H9 (cell line): ENCODE data around the gene NLRP1. TPM values are rescaled to one million over a fixed set of nuclear protein-coding genes. Genes with fewer than 3 reads are reported as not detected.

Experiments used
- DNase-seq: peaks from one replicate; pipeline ENCODE4 v3.0.0-alpha.2; 2017
- H2AFZ ChIP-seq: one replicate; pipeline ENCODE4 v1.6.1; 2013; ENCODE audit warnings: mild to moderate bottlenecking, low read length, control low read depth, moderate library complexity
- H2AK5ac ChIP-seq: 2 replicates; pipeline ENCODE4 v1.6.1; 2013; ENCODE audit warnings: low read length, control low read depth, mixed read lengths; ENCODE audit not compliant: insufficient read length
- H2BK120ac ChIP-seq: one replicate; pipeline ENCODE4 v1.6.1; 2013; ENCODE audit warnings: low read depth, mild to moderate bottlenecking, low read length, control low read depth, inconsistent platforms; ENCODE audit not compliant: poor library complexity, severe bottlenecking
- H2BK12ac ChIP-seq: 2 replicates; pipeline ENCODE4 v1.6.1; 2013; ENCODE audit warnings: low read length, control low read depth, mixed read lengths, low read depth; ENCODE audit not compliant: insufficient read length
- H2BK15ac ChIP-seq: 2 replicates; pipeline ENCODE4 v1.6.1; 2013; ENCODE audit warnings: low read depth, low read length, control low read depth
- H2BK20ac ChIP-seq: one replicate; pipeline ENCODE4 v1.6.1; 2013; ENCODE audit warnings: low read depth, mild to moderate bottlenecking, low read length, control low read depth, inconsistent platforms; ENCODE audit not compliant: poor library complexity, severe bottlenecking
- H2BK5ac ChIP-seq: 2 replicates; pipeline ENCODE4 v1.6.1; 2013; ENCODE audit warnings: low read length, control low read depth, mixed read lengths; ENCODE audit not compliant: insufficient read length
- H3K14ac ChIP-seq: 2 replicates; pipeline ENCODE4 v1.6.1; 2013; ENCODE audit warnings: low read length, control low read depth; ENCODE audit not compliant: insufficient read depth
- H3K18ac ChIP-seq: 2 replicates; pipeline ENCODE4 v1.6.1; 2013; ENCODE audit warnings: low read depth, mild to moderate bottlenecking, mixed read lengths, low read length, control low read depth; ENCODE audit not compliant: insufficient read length
- H3K23ac ChIP-seq: 2 replicates; pipeline ENCODE4 v1.6.1; 2013; ENCODE audit warnings: low read length, control low read depth, mixed read lengths, low read depth; ENCODE audit not compliant: insufficient read length
- H3K23me2 ChIP-seq: 2 replicates; pipeline ENCODE4 v1.6.1; 2013; ENCODE audit warnings: low read depth, mild to moderate bottlenecking, mixed read lengths, low read length, control low read depth; ENCODE audit not compliant: insufficient read length, poor library complexity, severe bottlenecking
- H3K27ac ChIP-seq: 2 replicates; pipeline ENCODE4 v1.5.1; 2013; ENCODE audit warnings: low read length, control low read depth, mixed read lengths, low read depth; ENCODE audit not compliant: insufficient read length
- H3K27me3 ChIP-seq: 2 replicates; pipeline ENCODE4 v1.6.1; 2013; ENCODE audit warnings: low read length, control low read depth, inconsistent platforms; ENCODE audit not compliant: insufficient read depth
- H3K4ac ChIP-seq: 2 replicates; pipeline ENCODE4 v1.6.1; 2013; ENCODE audit warnings: low read depth, mild to moderate bottlenecking, control low read depth, inconsistent platforms, low read length, moderate library complexity
- H3K4me1 ChIP-seq: 2 replicates; pipeline ENCODE4 v1.6.1; 2013; ENCODE audit warnings: low read length, control low read depth, inconsistent platforms; ENCODE audit not compliant: insufficient read depth
- H3K4me2 ChIP-seq: 2 replicates; pipeline ENCODE4 v1.6.1; 2013; ENCODE audit warnings: low read length, control low read depth, mixed read lengths; ENCODE audit not compliant: insufficient read length, insufficient read depth
- H3K56ac ChIP-seq: 2 replicates; pipeline ENCODE4 v1.6.1; 2013; ENCODE audit warnings: low read depth, mild to moderate bottlenecking, mixed read lengths, low read length, control low read depth; ENCODE audit not compliant: insufficient read length
- H3K79me1 ChIP-seq: 2 replicates; pipeline ENCODE4 v1.6.1; 2013; ENCODE audit warnings: low read depth, mild to moderate bottlenecking, moderate library complexity, low read length, control low read depth, inconsistent platforms; ENCODE audit not compliant: insufficient read depth, poor library complexity, severe bottlenecking
- H3K79me2 ChIP-seq: 2 replicates; pipeline ENCODE4 v1.6.1; 2013; ENCODE audit warnings: low read length, control low read depth, inconsistent platforms; ENCODE audit not compliant: insufficient read depth
- H3K9ac ChIP-seq: 2 replicates; pipeline ENCODE4 v1.6.1; 2013; ENCODE audit warnings: low read length, control low read depth, mixed read lengths; ENCODE audit not compliant: insufficient read length; ENCODE audit errors: extremely low read depth
- H3K9me3 ChIP-seq: one replicate; pipeline ENCODE4 v1.6.1; 2013; ENCODE audit warnings: low read depth, low read length, inconsistent platforms; ENCODE audit not compliant: control insufficient read depth
- H3T11ph ChIP-seq: one replicate; pipeline ENCODE4 v1.6.1; 2013; ENCODE audit warnings: mild to moderate bottlenecking, low read length, control low read depth, inconsistent platforms
- H4K20me1 ChIP-seq: one replicate; pipeline ENCODE4 v1.6.1; 2013; ENCODE audit not compliant: control insufficient read depth, insufficient read length, insufficient read depth
- H4K5ac ChIP-seq: 2 replicates; pipeline ENCODE4 v1.6.1; 2013; ENCODE audit warnings: low read depth, mild to moderate bottlenecking, mixed read lengths, low read length, control low read depth; ENCODE audit not compliant: insufficient read length
- H4K8ac ChIP-seq: replicated peaks from 2 replicates; pipeline ENCODE4 v1.6.1; 2013; ENCODE audit warnings: low read length, control low read depth, mixed read lengths, low read depth; ENCODE audit not compliant: insufficient read length
- H4K91ac ChIP-seq: 2 replicates; pipeline ENCODE4 v1.6.1; 2013; ENCODE audit warnings: low read depth, mild to moderate bottlenecking, moderate library complexity, mixed read lengths, low read length, control low read depth; ENCODE audit not compliant: insufficient read length
- H3K27ac Mint-ChIP-seq, 3 experiments: 2 replicates in 2 of 3; 3 replicates in 1 of 3; pipeline ENCODE4 v1.8.0; 2020 to 2021; ENCODE audit warnings: mixed read lengths in 3 of 3, mild to moderate bottlenecking in 1 of 3, moderate library complexity in 1 of 3
- H3K27me3 Mint-ChIP-seq: 2 replicates; pipeline ENCODE4 v1.8.0; 2021; ENCODE audit warnings: low read depth, mild to moderate bottlenecking, moderate library complexity, mixed read lengths
- H3K36me3 Mint-ChIP-seq, 3 experiments: 2 replicates in 2 of 3; 3 replicates in 1 of 3; pipeline ENCODE4 v1.8.0; 2020 to 2021; ENCODE audit warnings: low read depth in 3 of 3, mixed read lengths in 3 of 3; ENCODE audit not compliant: insufficient read depth in 1 of 3
- H3K4me1 Mint-ChIP-seq, 2 experiments: 2 replicates each; pipeline ENCODE4 v1.8.0; 2020; ENCODE audit warnings: mixed read lengths in 2 of 2
- H3K4me3 Mint-ChIP-seq, 2 experiments: 2 replicates in 1 of 2; 3 replicates in 1 of 2; pipeline ENCODE4 v1.8.0; 2020 to 2021; ENCODE audit warnings: mild to moderate bottlenecking in 2 of 2, mixed read lengths in 2 of 2, moderate library complexity in 1 of 2
- H3K9me3 Mint-ChIP-seq, 2 experiments: 2 replicates in 1 of 2; 3 replicates in 1 of 2; pipeline ENCODE4 v1.8.0; 2020; ENCODE audit warnings: mild to moderate bottlenecking in 2 of 2, mixed read lengths in 2 of 2, moderate library complexity in 1 of 2
- CTCF ChIP-seq: fragments of 200-600 bp; sonication (generic); conservative IDR thresholded peaks from 3 replicates; pipeline ENCODE4 v1.8.0; 2021; ENCODE audit warnings: antibody characterized with exemption, mild to moderate bottlenecking
- WGBS: extraction: QIAGEN DNeasy Blood & Tissue Kit; methylation state at CpG from one replicate; pipeline ENCODE4 v1.1.7; 2013; ENCODE audit warnings: missing lambda C conversion rate, low lambda C conversion rate, mixed read lengths; ENCODE audit not compliant: insufficient read length; ENCODE audit errors: extremely low coverage; 5-methylcytosine and 5-hydroxymethylcytosine counted together
- total RNA-seq: library from RNA; stranded (reverse); gene quantifications from 2 replicates; pipeline ENCODE4 v1.2.1, GENCODE V29; 2021

The NLRP1 gene
- total RNA-seq, 1 experiment from 2014 or later = 12.1 TPM

GRCh38 chr17:5598457-5598856 lies 14.1 kb upstream of the NLRP1 start:
- no peak overlapping the region for H4K91ac ChIP-seq
- H2AK5ac ChIP-seq = no peak overlapping the region
- Mint-ChIP-seq H3K4me3 (no peak overlapping the region), H3K27me3 (peaks cover 12% of the 10 kb centered on the region), H3K36me3 (no peaks in the 10 kb centered on the region), H3K27ac (no peak overlapping the region), H3K4me1 (peaks cover 6 to 11% of the 10 kb centered on the region in 2 experiments; a peak in 3 of 4 replicates), H3K9me3 (no peaks in the 10 kb centered on the region)
- no peak overlapping the region for H3T11ph ChIP-seq
- TF ChIP-seq CTCF = no peak
- H3K4me1 ChIP-seq = no peaks in the 10 kb centered on the region
- H4K20me1 ChIP-seq = no peaks in the 10 kb centered on the region
- no peak overlapping the region for H2BK20ac ChIP-seq
- H3K9ac ChIP-seq = no peak overlapping the region
- no peak overlapping the region for H3K27ac ChIP-seq
- no peaks in the 10 kb centered on the region for H3K79me1 ChIP-seq
- no peak overlapping the region for H4K5ac ChIP-seq
- H4K8ac ChIP-seq = no peak overlapping the region
- no peaks in the 10 kb centered on the region for H3K23me2 ChIP-seq
- no peak overlapping the region for H3K18ac ChIP-seq
- H3K27me3 ChIP-seq = no peaks in the 10 kb centered on the region
- H2BK120ac ChIP-seq = no peak overlapping the region
- no peak for DNase-seq
- no peak overlapping the region for H3K56ac ChIP-seq
- H2BK15ac ChIP-seq = no peak overlapping the region
- H3K9me3 ChIP-seq = no peaks in the 10 kb centered on the region
- no peaks in the 10 kb centered on the region for H3K79me2 ChIP-seq
- no peak overlapping the region for H3K4me2 ChIP-seq
- WGBS = no CpG with 5 or more reads among the region's 6 CpGs
- H3K4ac ChIP-seq = no peak overlapping the region
- no peak overlapping the region for H3K14ac ChIP-seq
- H2BK12ac ChIP-seq = no peak overlapping the region
- no peak overlapping the region for H2BK5ac ChIP-seq
- no peak overlapping the region for H3K23ac ChIP-seq
- H2AFZ ChIP-seq = no peak overlapping the region
